Neural progenitor cell (in vitro differentiated cells): ENCODE measurements around the gene ATP6V0E1. TPM values are rescaled to one million over a fixed set of nuclear protein-coding genes. Genes with fewer than 3 reads are reported as not detected.

Experiments used
- DNase-seq: peaks from one replicate; pipeline ENCODE4 v3.0.0-alpha.2; 2016; ENCODE audit warnings: low spot score
- H2AFZ ChIP-seq: fragments of 200-600 bp; sonication (generic); replicated peaks from 2 replicates; pipeline ENCODE4 v1.6.1; 2016; ENCODE audit warnings: antibody characterized with exemption
- H3F3A ChIP-seq: fragments of 200-600 bp; sonication (generic); 2 replicates; pipeline ENCODE4 v1.6.1; 2016; ENCODE audit warnings: antibody characterized with exemption, low read depth
- H3K27ac ChIP-seq: fragments of 200-600 bp; sonication (generic); 2 replicates; pipeline ENCODE4 v1.5.1; 2016; ENCODE audit warnings: mild to moderate bottlenecking
- H3K27me3 ChIP-seq: fragments of 200-600 bp; sonication (generic); 2 replicates; pipeline ENCODE4 v1.6.1; 2016; ENCODE audit warnings: mild to moderate bottlenecking, moderate library complexity
- H3K36me3 ChIP-seq: fragments of 200-600 bp; sonication (generic); 2 replicates; pipeline ENCODE4 v1.5.1; 2016
- H3K4me1 ChIP-seq: fragments of 200-600 bp; sonication (generic); 2 replicates; pipeline ENCODE4 v1.6.1; 2016; ENCODE audit warnings: mixed run types
- H3K4me2 ChIP-seq: fragments of 200-600 bp; sonication (generic); 2 replicates; pipeline ENCODE4 v1.6.1; 2016
- H3K4me3 ChIP-seq: fragments of 200-600 bp; sonication (generic); 2 replicates; pipeline ENCODE4 v1.5.1; 2016
- H3K79me2 ChIP-seq: fragments of 200-600 bp; sonication (generic); 2 replicates; pipeline ENCODE4 v1.6.1; 2016; ENCODE audit warnings: low read depth
- H3K9ac ChIP-seq: fragments of 200-600 bp; sonication (generic); 2 replicates; pipeline ENCODE4 v1.6.1; 2016
- H3K9me3 ChIP-seq: fragments of 200-600 bp; sonication (generic); 2 replicates; pipeline ENCODE4 v1.5.1; 2016; ENCODE audit warnings: low read depth
- H4K20me1 ChIP-seq: fragments of 200-600 bp; sonication (generic); 2 replicates; pipeline ENCODE4 v1.6.1; 2016; ENCODE audit warnings: low read depth
- H3K27ac Mint-ChIP-seq: 3 replicates; pipeline ENCODE4 v1.8.0; 2021; ENCODE audit warnings: mixed read lengths
- H3K27me3 Mint-ChIP-seq: 2 replicates; pipeline ENCODE4 v1.8.0; 2022; ENCODE audit warnings: low read depth, mild to moderate bottlenecking, inconsistent platforms, moderate library complexity, mixed read lengths; ENCODE audit not compliant: insufficient read depth
- H3K36me3 Mint-ChIP-seq: 3 replicates; pipeline ENCODE4 v1.8.0; 2021; ENCODE audit warnings: mixed read lengths
- H3K4me1 Mint-ChIP-seq: 3 replicates; pipeline ENCODE4 v1.8.0; 2021; ENCODE audit warnings: mixed read lengths
- H3K4me3 Mint-ChIP-seq: 3 replicates; pipeline ENCODE4 v1.8.0; 2021; ENCODE audit warnings: mild to moderate bottlenecking, moderate library complexity, mixed read lengths
- H3K9me3 Mint-ChIP-seq: 3 replicates; pipeline ENCODE4 v1.8.0; 2020; ENCODE audit warnings: mixed read lengths
- EZH2 ChIP-seq: fragments of 200-600 bp; sonication (generic); IDR thresholded peaks from 2 replicates; pipeline ENCODE4 v1.6.1; 2017; ENCODE audit warnings: antibody characterized with exemption, mild to moderate bottlenecking, moderate library complexity
- EZH2phosphoT487 ChIP-seq: fragments of 200-600 bp; sonication (generic); IDR thresholded peaks from 2 replicates; pipeline ENCODE4 v1.6.1; 2017; ENCODE audit warnings: antibody characterized with exemption
- total RNA-seq: library from RNA; depleted of rRNA; stranded (reverse); fragments of >200 nt; gene quantifications from 2 replicates; pipeline ENCODE4 v1.2.3, GENCODE V29; 2015; ENCODE audit warnings: low replicate concordance
- TF ChIP-seq, protein P1 (sequence below): fragments of 200-600 bp; sonication (generic); IDR thresholded peaks from 2 replicates; pipeline ENCODE4 v1.5.1; 2017; ENCODE audit warnings: antibody characterized with exemption, mild to moderate bottlenecking

Gene ATP6V0E1
- total RNA-seq, 1 donor from 2014 or later = 72.4 TPM

GRCh38 chr5:172985596-172985995 lies 2.0 kb downstream of the ATP6V0E1 start:
- H3K4me3 Mint-ChIP-seq = peak overlapping the region; percentile 72
- peaks cover 5% of the 10 kb centered on the region for H3K36me3 Mint-ChIP-seq
- no peaks in the 10 kb centered on the region for H3K27me3 ChIP-seq
- H3K4me2 ChIP-seq = peak overlapping the region; percentile 33
- H3K9ac ChIP-seq = no peak overlapping the region
- H3K9me3 Mint-ChIP-seq = no peaks in the 10 kb centered on the region
- H3K27me3 Mint-ChIP-seq = peaks cover 9% of the 10 kb centered on the region
- TF ChIP-seq EZH2phosphoT487 = no peak
- TF ChIP-seq, protein P1, sequence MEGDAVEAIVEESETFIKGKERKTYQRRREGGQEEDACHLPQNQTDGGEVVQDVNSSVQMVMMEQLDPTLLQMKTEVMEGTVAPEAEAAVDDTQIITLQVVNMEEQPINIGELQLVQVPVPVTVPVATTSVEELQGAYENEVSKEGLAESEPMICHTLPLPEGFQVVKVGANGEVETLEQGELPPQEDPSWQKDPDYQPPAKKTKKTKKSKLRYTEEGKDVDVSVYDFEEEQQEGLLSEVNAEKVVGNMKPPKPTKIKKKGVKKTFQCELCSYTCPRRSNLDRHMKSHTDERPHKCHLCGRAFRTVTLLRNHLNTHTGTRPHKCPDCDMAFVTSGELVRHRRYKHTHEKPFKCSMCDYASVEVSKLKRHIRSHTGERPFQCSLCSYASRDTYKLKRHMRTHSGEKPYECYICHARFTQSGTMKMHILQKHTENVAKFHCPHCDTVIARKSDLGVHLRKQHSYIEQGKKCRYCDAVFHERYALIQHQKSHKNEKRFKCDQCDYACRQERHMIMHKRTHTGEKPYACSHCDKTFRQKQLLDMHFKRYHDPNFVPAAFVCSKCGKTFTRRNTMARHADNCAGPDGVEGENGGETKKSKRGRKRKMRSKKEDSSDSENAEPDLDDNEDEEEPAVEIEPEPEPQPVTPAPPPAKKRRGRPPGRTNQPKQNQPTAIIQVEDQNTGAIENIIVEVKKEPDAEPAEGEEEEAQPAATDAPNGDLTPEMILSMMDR = no peak
- no peak for TF ChIP-seq EZH2
- no peak overlapping the region for H3K27ac ChIP-seq
- no peak overlapping the region for H3K27ac Mint-ChIP-seq
- peaks cover 3% of the 10 kb centered on the region for H3K4me1 ChIP-seq
- no peaks in the 10 kb centered on the region for H4K20me1 ChIP-seq
- no peaks in the 10 kb centered on the region for H3K9me3 ChIP-seq
- no peaks in the 10 kb centered on the region for H3K36me3 ChIP-seq
- H3K4me3 ChIP-seq = peak overlapping the region; percentile 81
- peaks cover 9% of the 10 kb centered on the region for H3F3A ChIP-seq
- H2AFZ ChIP-seq = no peak overlapping the region
- H3K79me2 ChIP-seq = peaks cover 70% of the 10 kb centered on the region
- H3K4me1 Mint-ChIP-seq = peaks cover 11% of the 10 kb centered on the region
- no peak for DNase-seq

DNA sequence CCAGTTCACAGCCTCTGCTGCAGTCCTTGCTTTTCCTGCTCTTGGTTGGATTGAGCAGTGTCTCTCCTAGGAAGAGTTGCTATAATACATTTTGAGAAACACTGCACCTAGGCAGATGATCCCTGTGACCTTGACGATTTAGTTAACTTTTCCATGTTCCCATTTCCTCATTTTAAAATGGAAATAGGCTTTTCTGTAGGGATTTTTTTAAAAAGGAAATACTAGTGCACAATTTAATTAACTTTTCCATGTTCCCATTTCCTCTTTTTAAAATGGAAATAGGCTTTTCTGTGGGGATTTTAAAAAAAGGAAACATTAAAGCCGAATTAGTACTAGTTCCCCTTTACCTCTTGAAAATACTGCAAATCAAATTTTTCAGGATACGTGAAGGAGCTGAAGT lies 4.7 kb downstream of the ATP6V0E1 start:
- H3K4me1 ChIP-seq = peaks cover 3% of the 10 kb centered on the region
- no peak overlapping the region for H3K4me2 ChIP-seq
- no peak overlapping the region for H3K9ac ChIP-seq
- peaks cover 90% of the 10 kb centered on the region for H3K79me2 ChIP-seq
- Mint-ChIP-seq H3K36me3 (peaks cover 10% of the 10 kb centered on the region), H3K4me1 (peaks cover 15% of the 10 kb centered on the region), H3K27me3 (peaks cover 3% of the 10 kb centered on the region), H3K9me3 (no peaks in the 10 kb centered on the region), H3K27ac (no peak overlapping the region), H3K4me3 (no peak overlapping the region)
- no peak for DNase-seq
- no peak overlapping the region for H2AFZ ChIP-seq
- no peak overlapping the region for H3K4me3 ChIP-seq
- no peak overlapping the region for H3K27ac ChIP-seq
- no peaks in the 10 kb centered on the region for H3K27me3 ChIP-seq
- peaks cover 9% of the 10 kb centered on the region for H3F3A ChIP-seq
- TF ChIP-seq EZH2phosphoT487 (no peak), EZH2 (no peak)
- TF ChIP-seq, protein P1 = no peak
- H3K9me3 ChIP-seq = no peaks in the 10 kb centered on the region
- H4K20me1 ChIP-seq = no peaks in the 10 kb centered on the region
- no peaks in the 10 kb centered on the region for H3K36me3 ChIP-seq

DNA sequence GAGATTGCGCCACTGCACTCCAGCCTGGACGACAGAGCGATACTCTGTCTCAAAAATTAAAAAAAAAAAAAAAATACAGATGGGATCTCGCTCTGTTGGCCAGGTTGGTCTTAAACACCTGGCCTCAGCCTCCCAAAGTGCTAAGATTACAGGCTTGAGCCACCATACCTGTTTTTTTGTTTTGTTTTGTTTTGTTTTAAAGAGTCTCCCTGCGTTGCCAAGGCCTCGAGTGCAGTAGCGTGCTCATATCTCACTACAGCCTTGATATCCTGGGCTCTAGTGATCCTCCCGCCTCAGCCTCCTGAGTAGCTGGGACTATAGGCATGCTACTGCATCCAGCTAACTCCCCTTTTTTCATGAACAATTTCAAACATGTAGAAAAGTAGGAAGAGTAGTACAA lies 7.2 kb downstream of the ATP6V0E1 start:
- Mint-ChIP-seq H3K4me1 (peaks cover 3% of the 10 kb centered on the region), H3K36me3 (peaks cover 17% of the 10 kb centered on the region), H3K27ac (no peak overlapping the region), H3K4me3 (no peak overlapping the region), H3K9me3 (no peaks in the 10 kb centered on the region), H3K27me3 (peaks cover 2% of the 10 kb centered on the region)
- Histone ChIP-seq H3K36me3 (peaks cover 3% of the 10 kb centered on the region), H3K9ac (no peak overlapping the region), H3F3A (no peaks in the 10 kb centered on the region), H3K4me2 (no peak overlapping the region), H4K20me1 (no peaks in the 10 kb centered on the region), H2AFZ (no peak overlapping the region), H3K79me2 (peaks cover 72% of the 10 kb centered on the region), H3K9me3 (no peaks in the 10 kb centered on the region), H3K4me3 (no peak overlapping the region), H3K27me3 (no peaks in the 10 kb centered on the region), H3K27ac (no peak overlapping the region), H3K4me1 (no peaks in the 10 kb centered on the region)
- no peak for DNase-seq
- TF ChIP-seq EZH2 = no peak
- TF ChIP-seq, protein P1 = no peak
- TF ChIP-seq EZH2phosphoT487 = no peak
